ENCODE data around the gene SMIM31.

GRCh38 chr4:164789047-164789446 lies 35.1 kb downstream of the SMIM31 start:
- TF ChIP-seq EZH2 (IDR thresholded peaks at IDR 0.05; ENCODE audit: borderline replicate concordance, insufficient read depth, low read depth, low read length, poor library complexity, severe bottlenecking): no peak
- TF ChIP-seq, protein P1, sequence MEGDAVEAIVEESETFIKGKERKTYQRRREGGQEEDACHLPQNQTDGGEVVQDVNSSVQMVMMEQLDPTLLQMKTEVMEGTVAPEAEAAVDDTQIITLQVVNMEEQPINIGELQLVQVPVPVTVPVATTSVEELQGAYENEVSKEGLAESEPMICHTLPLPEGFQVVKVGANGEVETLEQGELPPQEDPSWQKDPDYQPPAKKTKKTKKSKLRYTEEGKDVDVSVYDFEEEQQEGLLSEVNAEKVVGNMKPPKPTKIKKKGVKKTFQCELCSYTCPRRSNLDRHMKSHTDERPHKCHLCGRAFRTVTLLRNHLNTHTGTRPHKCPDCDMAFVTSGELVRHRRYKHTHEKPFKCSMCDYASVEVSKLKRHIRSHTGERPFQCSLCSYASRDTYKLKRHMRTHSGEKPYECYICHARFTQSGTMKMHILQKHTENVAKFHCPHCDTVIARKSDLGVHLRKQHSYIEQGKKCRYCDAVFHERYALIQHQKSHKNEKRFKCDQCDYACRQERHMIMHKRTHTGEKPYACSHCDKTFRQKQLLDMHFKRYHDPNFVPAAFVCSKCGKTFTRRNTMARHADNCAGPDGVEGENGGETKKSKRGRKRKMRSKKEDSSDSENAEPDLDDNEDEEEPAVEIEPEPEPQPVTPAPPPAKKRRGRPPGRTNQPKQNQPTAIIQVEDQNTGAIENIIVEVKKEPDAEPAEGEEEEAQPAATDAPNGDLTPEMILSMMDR (IDR thresholded peaks at IDR 0.05): no peak

All from B cell (primary cell).